OCI-LY3 (cell line): Measurements from ENCODE around the gene RIC1.
"Not testable (repeated sequence)": the region's sequence is repeated elsewhere in the genome, so short reads cannot be mapped to it uniquely, and the experiment has no call there.

Experiments used
- H2AFZ ChIP-seq: fragments of 200-600, 300-600 bp; shearing (Covaris generic); 2 replicates; pipeline ENCODE4 v1.6.0; 2014; ENCODE audit warnings: antibody characterized with exemption, low read depth, low read length
- H3K27ac ChIP-seq: fragments of 200-600, 300-600 bp; sonication (generic); 2 replicates; pipeline ENCODE4 v1.5.1; 2014; ENCODE audit warnings: mild to moderate bottlenecking, low read length, moderate library complexity, mixed read lengths
- H3K27me3 ChIP-seq: fragments of 200-600, 300-600 bp; sonication (generic); 2 replicates; pipeline ENCODE4 v1.6.1; 2014; ENCODE audit warnings: low read depth, low read length, mixed read lengths
- H3K36me3 ChIP-seq: fragments of 200-600, 300-600 bp; sonication (generic); replicated peaks from 2 replicates; pipeline ENCODE3; 2014; ENCODE audit warnings: low read depth, low read length, mixed read lengths
- H3K4me1 ChIP-seq: fragments of 300-600, 200-600 bp; sonication (generic); 2 replicates; pipeline ENCODE4 v1.6.1; 2014; ENCODE audit warnings: low read length, mixed read lengths
- H3K4me2 ChIP-seq: fragments of 200-600, 300-600 bp; sonication (generic); 2 replicates; pipeline ENCODE4 v1.6.1; 2014; ENCODE audit warnings: low read length, mixed read lengths
- H3K4me3 ChIP-seq: fragments of 300-600, 200-600 bp; sonication (generic); 2 replicates; pipeline ENCODE4 v1.5.1; 2014; ENCODE audit warnings: antibody characterized with exemption, mild to moderate bottlenecking, low read length, moderate library complexity
- H3K79me2 ChIP-seq: fragments of 300-600, 200-600 bp; shearing (Covaris generic); 2 replicates; pipeline ENCODE4 v1.6.1; 2014; ENCODE audit warnings: mild to moderate bottlenecking, low read length, mixed read lengths
- H3K9ac ChIP-seq: fragments of 300-600, 200-600 bp; shearing (Covaris generic); 2 replicates; pipeline ENCODE4 v1.6.0; 2014; ENCODE audit warnings: mild to moderate bottlenecking, low read length, moderate library complexity
- H3K9me3 ChIP-seq: fragments of 200-600, 300-600 bp; shearing (Covaris generic); 2 replicates; pipeline ENCODE4 v1.6.1; 2014; ENCODE audit warnings: low read length, mixed read lengths; ENCODE audit not compliant: insufficient read depth
- H4K20me1 ChIP-seq: fragments of 200-600, 300-600 bp; sonication (generic); 2 replicates; pipeline ENCODE4 v1.6.1; 2016; ENCODE audit warnings: low read length, mixed read lengths; ENCODE audit not compliant: insufficient read depth
- CTCF ChIP-seq: fragments of 200-600, 300-600 bp; sonication (generic); IDR thresholded peaks from 2 replicates; pipeline ENCODE4 v1.5.1; 2014; ENCODE audit warnings: antibody characterized with exemption, low read length, low read depth
- EZH2phosphoT487 ChIP-seq: fragments of 200-600 bp; shearing (Covaris generic); IDR thresholded peaks from 2 replicates; pipeline ENCODE4 v1.6.1; 2018; ENCODE audit warnings: antibody characterized with exemption, mixed run types, low read depth

RIC1 gene

DNA sequence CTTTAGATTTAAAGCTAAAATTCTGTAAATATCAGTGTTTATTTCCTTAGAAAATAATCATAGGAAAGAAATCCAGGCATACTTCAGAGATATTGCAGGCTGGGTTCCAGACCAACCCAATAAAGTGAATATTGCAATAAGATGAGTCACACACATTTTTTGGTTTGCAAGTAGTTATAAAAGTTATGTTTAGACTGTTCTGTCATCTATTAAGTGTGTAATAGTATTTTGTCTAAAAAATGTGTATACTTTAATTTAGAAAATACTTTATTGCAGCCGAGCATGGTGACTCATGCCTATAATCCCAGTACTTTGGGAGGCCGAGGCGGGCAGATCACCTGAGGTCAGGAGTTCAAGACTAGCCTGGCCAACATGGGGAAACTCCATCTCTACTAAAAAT lies 6.9 kb upstream of the RIC1 start:
- H3K4me1 ChIP-seq = peaks cover 51% of the 10 kb centered on the region
- H3K36me3 ChIP-seq = peaks cover 11% of the 10 kb centered on the region
- no peaks in the 10 kb centered on the region; the same call in 1 of the 2 replicates for H3K9me3 ChIP-seq
- H3K4me2 ChIP-seq = no peak overlapping the region
- H4K20me1 ChIP-seq = no peaks in the 10 kb centered on the region
- no peaks in the 10 kb centered on the region for H3K27me3 ChIP-seq
- no peak overlapping the region for H3K4me3 ChIP-seq
- no peak overlapping the region for H3K27ac ChIP-seq
- no peak overlapping the region for H2AFZ ChIP-seq
- peaks cover 54% of the 10 kb centered on the region for H3K79me2 ChIP-seq
- no peak for TF ChIP-seq CTCF
- no peak overlapping the region for H3K9ac ChIP-seq

DNA sequence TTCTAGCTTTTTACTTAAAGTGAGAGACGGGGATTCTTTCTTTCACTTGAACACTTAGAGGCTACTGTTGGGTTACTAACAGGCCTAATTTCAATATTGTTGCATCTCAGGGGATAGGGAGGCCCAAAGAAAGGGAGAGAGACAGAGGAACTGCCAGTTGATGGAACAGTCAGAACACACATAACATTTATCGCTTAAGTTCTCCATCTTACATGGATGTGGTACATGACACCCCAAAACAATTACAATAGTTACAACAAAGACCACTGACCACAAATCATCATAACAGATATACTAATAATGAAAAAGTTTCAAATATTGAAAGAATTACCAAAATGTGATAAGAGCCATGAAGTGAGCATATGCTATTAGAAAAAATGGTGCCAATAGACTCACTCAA lies 4.3 kb upstream of the RIC1 start:
- no peak for TF ChIP-seq CTCF
- TF ChIP-seq EZH2phosphoT487 = no peak
- H2AFZ ChIP-seq = no peak overlapping the region
- peaks cover 38% of the 10 kb centered on the region for H3K4me1 ChIP-seq
- peaks cover 11% of the 10 kb centered on the region for H3K36me3 ChIP-seq
- peak overlapping the region; percentile 24 for H3K4me2 ChIP-seq
- H4K20me1 ChIP-seq = no peaks in the 10 kb centered on the region; the same call in 1 of the 2 replicates
- no peaks in the 10 kb centered on the region; the same call in 1 of the 2 replicates for H3K9me3 ChIP-seq
- H3K27ac ChIP-seq = peak overlapping the region; percentile 45
- no peak overlapping the region for H3K9ac ChIP-seq
- H3K79me2 ChIP-seq = peaks cover 60% of the 10 kb centered on the region
- H3K27me3 ChIP-seq = no peaks in the 10 kb centered on the region
- no peak overlapping the region for H3K4me3 ChIP-seq

DNA sequence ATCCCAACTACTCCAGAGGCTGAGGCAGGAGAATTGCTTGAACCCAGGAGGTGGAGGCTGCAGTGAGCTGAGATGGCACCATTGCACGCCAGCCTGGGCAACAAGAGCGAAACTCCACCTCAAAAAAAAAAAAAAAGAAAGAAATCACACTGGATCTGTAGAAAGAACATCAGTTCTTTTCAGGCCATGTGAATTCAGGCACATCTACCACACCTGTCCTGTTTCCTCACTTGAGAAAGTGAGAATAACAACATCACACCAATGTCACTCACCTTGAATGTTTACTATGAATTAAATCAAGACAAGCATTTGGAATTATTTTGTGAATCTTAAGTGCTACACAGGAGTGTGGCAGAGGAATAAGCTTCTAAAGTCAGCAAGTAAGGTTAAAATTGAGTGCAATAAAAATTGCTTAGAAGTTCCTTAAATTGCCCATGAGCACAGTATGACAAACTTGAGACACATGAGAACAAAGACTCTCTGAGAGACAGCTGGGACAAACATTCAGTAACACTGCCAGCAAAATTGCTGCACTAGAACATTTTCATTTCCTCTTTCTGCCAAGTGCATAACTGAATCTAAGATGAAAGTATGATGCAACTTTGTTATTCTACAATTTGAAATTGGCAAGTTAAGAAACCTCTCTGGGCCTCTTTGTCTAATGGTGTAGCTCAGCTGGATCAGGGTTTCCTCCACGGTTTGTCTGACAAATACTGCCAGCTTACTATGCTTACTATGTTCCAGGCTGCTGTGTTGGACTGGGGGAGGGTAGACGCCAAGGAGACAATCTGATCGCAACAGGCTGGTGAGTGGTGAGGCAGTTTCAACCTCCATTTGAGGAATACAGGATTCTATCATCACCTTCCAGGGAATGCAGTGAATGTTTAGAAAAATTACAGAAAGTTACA lies 1.9 kb upstream of the RIC1 start:
- peak overlapping the region; percentile 96 for H3K4me2 ChIP-seq
- peaks cover 8% of the 10 kb centered on the region for H3K36me3 ChIP-seq
- H2AFZ ChIP-seq = no peak overlapping the region
- H3K27me3 ChIP-seq = no peaks in the 10 kb centered on the region
- H3K9me3 ChIP-seq = no peaks in the 10 kb centered on the region; the same call in 1 of the 2 replicates
- peak overlapping the region; percentile 90 for H3K4me3 ChIP-seq
- no peak for TF ChIP-seq CTCF
- TF ChIP-seq EZH2phosphoT487 = no peak
- peak overlapping the region; percentile 95 for H3K27ac ChIP-seq
- peaks cover 76% of the 10 kb centered on the region for H3K79me2 ChIP-seq
- peaks cover 52% of the 10 kb centered on the region for H3K4me1 ChIP-seq
- H4K20me1 ChIP-seq = peaks cover 19% of the 10 kb centered on the region
- peak overlapping the region; percentile 98 for H3K9ac ChIP-seq

- not testable (repeated sequence) for H3K36me3 ChIP-seq, H2AFZ ChIP-seq, H3K9me3 ChIP-seq, H3K27me3 ChIP-seq
- Histone ChIP-seq H3K27ac (peak overlapping the region; percentile 95), H4K20me1 (peaks cover 26% of the 10 kb centered on the region), H3K4me3 (peak overlapping the region; percentile 90), H3K9ac (peak overlapping the region; percentile 98), H3K79me2 (peaks cover 83% of the 10 kb centered on the region), H3K4me1 (peaks cover 59% of the 10 kb centered on the region), H3K4me2 (peak overlapping the region; percentile 96)
Measured at GRCh38 chr9:5627686-5628085, 1.2 kb upstream of the RIC1 start.
